SU-DHL-6 (cell line): ENCODE data around the gene LOXL1.

Source experiments
- EZH2phosphoT487 ChIP-seq: fragments of 200-600 bp; sonication (generic), shearing (Covaris generic); conservative IDR thresholded peaks from 2 replicates; pipeline ENCODE4 v1.6.1; 2018; ENCODE audit warnings: mild to moderate bottlenecking, antibody characterized with exemption, low read length, moderate library complexity, mixed read lengths
- TF ChIP-seq, protein P1 (sequence below): fragments of 200-600 bp; sonication (generic); IDR thresholded peaks from one replicate; pipeline ENCODE4 v1.5.1; 2017; ENCODE audit warnings: antibody characterized with exemption, mild to moderate bottlenecking, low read length, moderate library complexity; ENCODE audit not compliant: insufficient read depth, poor library complexity, severe bottlenecking

- TF ChIP-seq, protein P1, sequence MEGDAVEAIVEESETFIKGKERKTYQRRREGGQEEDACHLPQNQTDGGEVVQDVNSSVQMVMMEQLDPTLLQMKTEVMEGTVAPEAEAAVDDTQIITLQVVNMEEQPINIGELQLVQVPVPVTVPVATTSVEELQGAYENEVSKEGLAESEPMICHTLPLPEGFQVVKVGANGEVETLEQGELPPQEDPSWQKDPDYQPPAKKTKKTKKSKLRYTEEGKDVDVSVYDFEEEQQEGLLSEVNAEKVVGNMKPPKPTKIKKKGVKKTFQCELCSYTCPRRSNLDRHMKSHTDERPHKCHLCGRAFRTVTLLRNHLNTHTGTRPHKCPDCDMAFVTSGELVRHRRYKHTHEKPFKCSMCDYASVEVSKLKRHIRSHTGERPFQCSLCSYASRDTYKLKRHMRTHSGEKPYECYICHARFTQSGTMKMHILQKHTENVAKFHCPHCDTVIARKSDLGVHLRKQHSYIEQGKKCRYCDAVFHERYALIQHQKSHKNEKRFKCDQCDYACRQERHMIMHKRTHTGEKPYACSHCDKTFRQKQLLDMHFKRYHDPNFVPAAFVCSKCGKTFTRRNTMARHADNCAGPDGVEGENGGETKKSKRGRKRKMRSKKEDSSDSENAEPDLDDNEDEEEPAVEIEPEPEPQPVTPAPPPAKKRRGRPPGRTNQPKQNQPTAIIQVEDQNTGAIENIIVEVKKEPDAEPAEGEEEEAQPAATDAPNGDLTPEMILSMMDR = no peak
- no peak for TF ChIP-seq EZH2phosphoT487
Observed at GRCh38 chr15:73936588-73937290, 10.5 kb downstream of the LOXL1 start.
